Muscle layer of duodenum (tissue), 2 donors: ENCODE measurements around the gene KAZN.

ENCODE experiments used
- H3K27ac ChIP-seq: one replicate; pipeline ENCODE4 v1.7.0; 2013; ENCODE audit warnings: mild to moderate bottlenecking, low read length
- H3K27me3 ChIP-seq: one replicate; pipeline ENCODE4 v1.7.0; 2013; ENCODE audit warnings: low read depth, mild to moderate bottlenecking, control low read depth, low read length
- H3K36me3 ChIP-seq, 2 donors: one replicate each; pipeline ENCODE4 v1.7.0; 2013; ENCODE audit warnings: low read length in 2 of 2, control low read depth in 1 of 2, mild to moderate bottlenecking in 1 of 2; ENCODE audit not compliant: insufficient read depth in 2 of 2, control insufficient read depth in 1 of 2
- H3K4me1 ChIP-seq, 2 donors: one replicate each; pipeline ENCODE4 v1.7.0; 2013; ENCODE audit warnings: low read length in 2 of 2, mild to moderate bottlenecking in 2 of 2, control low read depth in 1 of 2, moderate library complexity in 1 of 2; ENCODE audit not compliant: insufficient read depth in 2 of 2, control insufficient read depth in 1 of 2
- H3K4me3 ChIP-seq, 2 donors: one replicate each; pipeline ENCODE4 v1.7.0; 2013; ENCODE audit warnings: low read length in 2 of 2, low read depth in 1 of 2, mild to moderate bottlenecking in 1 of 2
- H3K9me3 ChIP-seq, 2 donors: one replicate each; pipeline ENCODE4 v1.7.0; 2013; ENCODE audit warnings: low read length in 2 of 2, control low read depth in 1 of 2, mild to moderate bottlenecking in 1 of 2; ENCODE audit not compliant: control insufficient read depth in 1 of 2
- donor health status: healthy.

The KAZN gene

GRCh38 chr1:14808768-14809167 is 210.3 kb downstream of the KAZN start:
- Histone ChIP-seq H3K27me3 (no peaks in the 10 kb centered on the region), H3K4me3 (no peak overlapping the region), H3K4me1 (no peaks in the 10 kb centered on the region), H3K9me3 (peaks cover 13 to 24% of the 10 kb centered on the region in 2 donors), H3K36me3 (no peaks in the 10 kb centered on the region), H3K27ac (no peak overlapping the region)

DNA sequence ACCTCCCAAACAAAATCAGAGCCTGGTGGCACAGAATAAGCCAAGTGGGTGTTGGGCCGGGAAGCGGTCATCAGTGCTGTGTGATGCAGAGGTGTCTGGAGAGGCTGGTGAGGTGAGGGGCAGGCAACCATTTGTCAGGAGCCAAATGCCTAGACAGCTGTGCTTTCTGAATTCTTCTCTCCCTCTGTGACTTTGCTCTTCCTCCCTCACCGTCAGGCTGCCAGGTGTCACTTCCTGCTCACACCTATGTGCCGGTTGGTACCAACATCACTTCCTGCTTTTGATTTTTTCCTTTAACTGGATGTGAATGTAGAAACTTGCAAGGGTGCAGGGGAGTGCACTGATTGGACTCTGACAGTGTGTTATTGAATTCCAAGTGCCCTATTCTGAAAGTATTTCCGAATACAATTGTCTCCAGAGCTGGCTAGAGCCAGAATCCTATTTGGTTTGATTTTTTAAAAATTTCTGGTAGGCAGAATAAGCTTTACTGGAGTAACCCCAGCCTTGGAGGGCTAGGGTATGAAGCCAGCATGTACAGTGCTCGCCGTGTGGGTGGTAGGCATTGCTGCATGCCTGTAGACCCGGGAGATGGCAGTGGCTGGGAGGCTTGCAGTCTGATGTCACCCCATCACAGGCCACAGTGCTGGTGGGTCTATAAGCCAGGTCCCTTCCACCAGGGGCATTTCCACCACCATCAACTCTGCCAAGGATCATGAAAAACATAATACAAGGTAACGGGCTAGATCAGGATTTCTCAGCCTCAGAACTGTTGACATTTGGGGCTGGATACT is 210.9 kb downstream of the KAZN start:
- Histone ChIP-seq H3K4me1 (no peaks in the 10 kb centered on the region), H3K27ac (no peak overlapping the region), H3K27me3 (no peaks in the 10 kb centered on the region), H3K9me3 (peaks cover 13 to 24% of the 10 kb centered on the region in 2 donors), H3K36me3 (no peaks in the 10 kb centered on the region), H3K4me3 (no peak overlapping the region)

GRCh38 chr1:14810595-14811361 is 212.3 kb downstream of the KAZN start:
- H3K27ac ChIP-seq: no peak overlapping the region
- no peaks in the 10 kb centered on the region for H3K4me1 ChIP-seq

DNA sequence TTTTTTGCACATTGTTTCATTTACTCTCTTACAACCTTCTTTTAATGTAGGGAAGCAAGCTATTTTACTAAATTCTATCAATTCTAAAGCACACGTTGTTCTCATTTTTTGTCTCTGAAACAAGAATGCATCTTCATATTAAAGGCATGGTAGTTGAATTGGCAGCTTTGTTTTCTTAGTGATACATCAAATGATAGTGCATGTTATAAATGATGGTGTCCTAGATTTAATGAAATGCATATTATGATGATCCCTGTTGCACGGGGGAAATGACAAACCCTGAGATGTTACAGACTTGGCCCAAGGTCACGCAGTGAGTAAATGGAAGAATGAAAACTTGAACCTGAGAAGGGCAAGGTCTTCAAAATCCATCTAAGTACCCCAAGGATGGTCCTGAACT is 213.1 kb downstream of the KAZN start:
- Histone ChIP-seq H3K4me1 (no peaks in the 10 kb centered on the region), H3K36me3 (no peaks in the 10 kb centered on the region), H3K27me3 (no peaks in the 10 kb centered on the region), H3K4me3 (no peak overlapping the region), H3K9me3 (peaks cover 4 to 19% of the 10 kb centered on the region in 2 donors), H3K27ac (no peak overlapping the region)

More at GRCh38 chr1:14810595-14811361, 212.3 kb downstream of the KAZN start:
- peaks cover 12 to 23% of the 10 kb centered on the region in 2 donors for H3K9me3 ChIP-seq
- H3K4me3 ChIP-seq: no peak overlapping the region
- H3K36me3 ChIP-seq: no peaks in the 10 kb centered on the region
- H3K27me3 ChIP-seq: no peaks in the 10 kb centered on the region

GRCh38 chr1:14812189-14812588 is 213.7 kb downstream of the KAZN start:
- Histone ChIP-seq H3K4me3 (no peak overlapping the region), H3K9me3 (peaks cover 0 to 13% of the 10 kb centered on the region in 2 donors), H3K27ac (no peak overlapping the region), H3K27me3 (no peaks in the 10 kb centered on the region), H3K36me3 (no peaks in the 10 kb centered on the region), H3K4me1 (no peaks in the 10 kb centered on the region)

GRCh38 chr1:14815175-14815877 is 216.8 kb downstream of the KAZN start:
- H3K4me3 ChIP-seq: no peak overlapping the region
- peaks cover 0 to 4% of the 10 kb centered on the region in 2 donors for H3K9me3 ChIP-seq
- H3K36me3 ChIP-seq: no peaks in the 10 kb centered on the region
- H3K4me1 ChIP-seq: no peaks in the 10 kb centered on the region
- no peaks in the 10 kb centered on the region for H3K27me3 ChIP-seq
- H3K27ac ChIP-seq: no peak overlapping the region

DNA sequence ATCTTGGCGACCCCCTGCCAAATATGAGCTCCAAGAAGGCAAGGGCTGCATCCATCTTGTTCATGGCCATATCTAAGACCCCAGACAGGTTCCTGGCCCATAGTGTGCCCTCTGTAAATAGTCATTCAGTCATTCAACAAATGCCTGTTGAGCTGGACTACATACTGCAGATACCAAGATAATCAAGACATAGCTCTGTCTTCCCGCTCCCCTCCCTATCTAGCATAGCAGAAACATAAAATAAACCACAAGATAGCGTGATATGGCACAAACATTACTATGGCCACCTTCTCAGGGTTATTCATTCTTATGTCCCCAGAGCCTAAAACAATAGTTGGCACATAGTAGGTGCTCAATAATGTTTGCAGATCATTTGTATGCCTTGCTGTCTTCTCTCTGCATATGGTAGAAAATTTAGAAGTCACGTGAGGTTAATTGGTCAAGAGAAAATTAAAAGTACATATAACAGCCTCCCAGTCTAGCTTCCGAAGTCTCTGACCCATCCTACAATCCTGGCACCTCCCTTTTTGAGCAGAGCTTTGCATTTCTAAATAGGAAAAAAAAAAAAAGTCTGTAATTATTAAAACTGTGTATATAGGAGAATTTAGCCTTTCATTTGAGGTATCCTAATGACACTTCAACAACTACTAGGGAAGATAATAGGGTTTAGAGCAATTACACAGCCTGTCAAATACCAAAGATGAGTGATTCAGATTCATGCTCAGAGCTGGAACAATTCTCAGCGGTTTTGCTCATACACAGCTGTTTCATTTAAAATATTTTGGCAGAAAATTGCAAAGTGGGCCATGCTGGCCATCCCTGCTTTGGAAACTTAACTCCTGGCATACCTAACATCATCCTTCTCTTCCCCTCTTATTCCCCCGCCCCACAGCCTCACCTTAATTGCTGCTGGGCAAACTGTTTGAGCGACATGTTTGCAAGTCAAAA is 219.0 kb downstream of the KAZN start:
- Histone ChIP-seq H3K27ac (no peak overlapping the region), H3K9me3 (peaks cover 0 to 4% of the 10 kb centered on the region in 2 donors), H3K27me3 (no peaks in the 10 kb centered on the region), H3K4me1 (no peaks in the 10 kb centered on the region), H3K36me3 (no peaks in the 10 kb centered on the region), H3K4me3 (no peak overlapping the region)

- Histone ChIP-seq H3K4me3 (no peak overlapping the region), H3K36me3 (no peaks in the 10 kb centered on the region), H3K4me1 (no peaks in the 10 kb centered on the region), H3K27ac (no peak overlapping the region), H3K9me3 (peaks cover 0 to 4% of the 10 kb centered on the region in 2 donors), H3K27me3 (no peaks in the 10 kb centered on the region)
Measured at GRCh38 chr1:14820295-14821085, 222.0 kb downstream of the KAZN start.

DNA sequence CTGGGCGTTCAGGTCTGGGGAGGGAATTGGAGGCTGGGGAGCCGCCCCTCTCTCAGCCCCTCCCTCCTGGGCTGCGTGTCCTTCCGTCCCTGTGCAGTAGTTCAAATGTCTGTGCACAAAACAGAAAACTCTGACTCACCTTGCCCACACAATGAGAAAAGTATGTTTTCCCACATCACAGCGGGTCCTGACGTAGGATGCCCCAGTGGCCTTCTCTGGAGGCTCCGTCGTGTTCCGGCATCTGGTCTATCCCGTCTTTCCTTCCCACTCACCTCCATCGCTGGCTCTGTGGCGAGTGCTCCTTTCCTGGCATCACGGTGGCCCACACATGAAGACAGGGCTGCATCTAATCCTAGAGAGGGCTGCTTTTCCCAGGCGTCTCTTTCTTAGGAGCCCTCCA is 224.0 kb downstream of the KAZN start:
- no peaks in the 10 kb centered on the region for H3K36me3 ChIP-seq
- H3K4me1 ChIP-seq: peaks cover 0 to 5% of the 10 kb centered on the region in 2 donors
- H3K27me3 ChIP-seq: no peaks in the 10 kb centered on the region
- H3K4me3 ChIP-seq: no peak overlapping the region
- no peak overlapping the region for H3K27ac ChIP-seq
- no peaks in the 10 kb centered on the region for H3K9me3 ChIP-seq

GRCh38 chr1:14822996-14823395 is 224.5 kb downstream of the KAZN start:
- Histone ChIP-seq H3K4me1 (peaks cover 0 to 5% of the 10 kb centered on the region in 2 donors), H3K36me3 (no peaks in the 10 kb centered on the region), H3K9me3 (no peaks in the 10 kb centered on the region), H3K27me3 (no peaks in the 10 kb centered on the region), H3K4me3 (no peak overlapping the region), H3K27ac (no peak overlapping the region)
